Left forelimb (tissue), 1 donor: Measurements from ENCODE around the gene THEM5.
"Not testable (repeated sequence)": the region's sequence is repeated elsewhere in the genome, so short reads cannot be mapped to it uniquely, and the experiment has no call there.

Source experiments
- DNase-seq: peaks from one replicate; pipeline ENCODE4 v3.0.0-alpha.2; 2018; ENCODE audit warnings: low spot score

THEM5 gene

GRCh38 chr1:151853411-151853943 is at the start of gene THEM5:
Gene THEM5, minus strand, starts transcription at chr1:151853712. Its CDS starts 147 bp downstream, at chr1:151853565.
- no peak for DNase-seq

GRCh38 chr1:151902858-151903257 is 49.3 kb upstream of the THEM5 start:
- no peak for DNase-seq

GRCh38 chr1:151900804-151901203 is 47.3 kb upstream of the THEM5 start:
- not testable (repeated sequence) for DNase-seq

- DNase-seq, result no peak
Measured at GRCh38 chr1:151898519-151898991, 45.0 kb upstream of the THEM5 start.

- no peak for DNase-seq
Measured at GRCh38 chr1:151897991-151898431, 44.5 kb upstream of the THEM5 start.

- DNase-seq, result no peak
Measured at GRCh38 chr1:151893176-151893924, 39.8 kb upstream of the THEM5 start.

- no peak for DNase-seq
Measured at GRCh38 chr1:151892190-151892589, 38.7 kb upstream of the THEM5 start.

GRCh38 chr1:151891512-151891911 is 38.0 kb upstream of the THEM5 start:
- no peak for DNase-seq

GRCh38 chr1:151888972-151889570 is 35.6 kb upstream of the THEM5 start:
- no peak for DNase-seq

- DNase-seq, result no peak
Measured at GRCh38 chr1:151887028-151887427, 33.5 kb upstream of the THEM5 start.

- no peak for DNase-seq
Measured at GRCh38 chr1:151885479-151885878, 32.0 kb upstream of the THEM5 start.

- DNase-seq, result not testable (repeated sequence)
Measured at GRCh38 chr1:151884879-151885278, 31.4 kb upstream of the THEM5 start.

GRCh38 chr1:151884445-151884844 is 30.9 kb upstream of the THEM5 start:
- DNase-seq, result not testable (repeated sequence)

GRCh38 chr1:151883898-151884297 is 30.4 kb upstream of the THEM5 start:
- DNase-seq, result not testable (repeated sequence)

- DNase-seq, result not testable (repeated sequence)
Measured at GRCh38 chr1:151882918-151883317, 29.4 kb upstream of the THEM5 start.

- DNase-seq, result no peak
Measured at GRCh38 chr1:151882466-151882865, 29.0 kb upstream of the THEM5 start.

- no peak for DNase-seq
Measured at GRCh38 chr1:151881479-151881878, 28.0 kb upstream of the THEM5 start.

- DNase-seq, result no peak
Measured at GRCh38 chr1:151875419-151876097, 22.0 kb upstream of the THEM5 start.

GRCh38 chr1:151872776-151873175 is 19.3 kb upstream of the THEM5 start:
- DNase-seq, result not testable (repeated sequence)

GRCh38 chr1:151871284-151872030 is 17.9 kb upstream of the THEM5 start:
- no peak for DNase-seq

- DNase-seq, result no peak
Measured at GRCh38 chr1:151868486-151868885, 15.0 kb upstream of the THEM5 start.
